Loucy (cell line): ENCODE results near the gene PLP1.
"Not testable (repeated sequence)": the region's sequence is repeated elsewhere in the genome, so short reads cannot be mapped to it uniquely, and the experiment has no call there.

Experiments used
- H2AFZ ChIP-seq: fragments of 200-600 bp; sonication (generic); 2 replicates; pipeline ENCODE4 v1.6.0; 2016; ENCODE audit warnings: antibody characterized with exemption, mild to moderate bottlenecking, low read length, moderate library complexity
- H3F3A ChIP-seq: fragments of 200-600 bp; 2 replicates; pipeline ENCODE4 v1.6.0; 2016; ENCODE audit warnings: antibody characterized with exemption, low read depth, mild to moderate bottlenecking
- H3K27me3 ChIP-seq: fragments of 200-600 bp; sonication (generic); 2 replicates; pipeline ENCODE4 v1.6.1; 2014; ENCODE audit warnings: low read length, mild to moderate bottlenecking; ENCODE audit not compliant: insufficient read depth, poor library complexity, severe bottlenecking
- H3K36me3 ChIP-seq: fragments of 200-600 bp; sonication (generic); 2 replicates; pipeline ENCODE4 v1.6.1; 2016; ENCODE audit warnings: low read length; ENCODE audit not compliant: insufficient read depth
- H3K4me1 ChIP-seq: fragments of 200-600 bp; sonication (generic); 2 replicates; pipeline ENCODE4 v1.5.1; 2014; ENCODE audit warnings: low read length, mild to moderate bottlenecking; ENCODE audit not compliant: insufficient read depth, poor library complexity, severe bottlenecking
- H3K4me2 ChIP-seq: fragments of 200-600 bp; sonication (generic); 2 replicates; pipeline ENCODE4 v1.6.0; 2014; ENCODE audit warnings: antibody characterized with exemption, low read length, low read depth, mild to moderate bottlenecking; ENCODE audit not compliant: poor library complexity, severe bottlenecking
- H3K4me3 ChIP-seq: fragments of 200-600 bp; sonication (generic); 2 replicates; pipeline ENCODE4 v1.5.1; 2014; ENCODE audit warnings: low read length, mild to moderate bottlenecking, mixed read lengths; ENCODE audit not compliant: poor library complexity, severe bottlenecking
- H3K79me2 ChIP-seq: fragments of 200-600 bp; sonication (generic); 2 replicates; pipeline ENCODE4 v1.6.1; 2014; ENCODE audit warnings: low read length; ENCODE audit not compliant: insufficient read depth
- H3K9ac ChIP-seq: fragments of 200-600 bp; sonication (generic); 2 replicates; pipeline ENCODE4 v1.6.0; 2014; ENCODE audit warnings: mild to moderate bottlenecking, low read depth, low read length, moderate library complexity; ENCODE audit not compliant: poor library complexity, severe bottlenecking
- H3K9me2 ChIP-seq: fragments of 200-600 bp; sonication (generic); replicated peaks from 2 replicates; pipeline ENCODE4 v1.6.1; 2016; ENCODE audit warnings: low read depth, low read length, mixed read lengths
- H3K9me3 ChIP-seq: fragments of 200-600 bp; sonication (generic); 2 replicates; pipeline ENCODE4 v1.6.1; 2014; ENCODE audit warnings: mild to moderate bottlenecking, antibody characterized with exemption, low read length, low read depth; ENCODE audit not compliant: insufficient read depth
- H4K20me1 ChIP-seq: fragments of 200-600 bp; sonication (generic); 2 replicates; pipeline ENCODE4 v1.6.0; 2014; ENCODE audit warnings: antibody characterized with exemption, low read length, mild to moderate bottlenecking; ENCODE audit not compliant: insufficient read depth, poor library complexity, severe bottlenecking
- CTCF ChIP-seq: fragments of 200-600 bp; sonication (generic); conservative IDR thresholded peaks from 2 replicates; pipeline ENCODE4 v1.5.1; 2014; ENCODE audit warnings: mild to moderate bottlenecking, antibody characterized with exemption, low read length
- EZH2phosphoT487 ChIP-seq: fragments of 200-600 bp; IDR thresholded peaks from 2 replicates; pipeline ENCODE4 v1.6.1; 2018; ENCODE audit warnings: antibody characterized with exemption, mild to moderate bottlenecking, moderate library complexity, borderline replicate concordance

Gene PLP1

GRCh38 chrX:103754401-103754800 is 22.2 kb upstream of the PLP1 start:
- no peaks in the 10 kb centered on the region for H3K4me1 ChIP-seq
- no peaks in the 10 kb centered on the region for H4K20me1 ChIP-seq
- H3K79me2 ChIP-seq, result no peaks in the 10 kb centered on the region
- H3K4me2 ChIP-seq, result no peak overlapping the region
- no peaks in the 10 kb centered on the region for H3F3A ChIP-seq
- no peak for TF ChIP-seq EZH2phosphoT487
- no peak for TF ChIP-seq CTCF
- H3K9me3 ChIP-seq, result no peaks in the 10 kb centered on the region; the same call in 1 of the 2 replicates
- no peaks in the 10 kb centered on the region for H3K27me3 ChIP-seq
- H3K4me3 ChIP-seq, result no peak overlapping the region
- H3K36me3 ChIP-seq, result no peaks in the 10 kb centered on the region
- H3K9me2 ChIP-seq, result no peaks in the 10 kb centered on the region
- H3K9ac ChIP-seq, result no peak overlapping the region
- H2AFZ ChIP-seq, result no peak overlapping the region

- no peaks in the 10 kb centered on the region for H3K27me3 ChIP-seq
- H3K4me1 ChIP-seq, result no peaks in the 10 kb centered on the region
- no peaks in the 10 kb centered on the region for H3K36me3 ChIP-seq
- H3K9me2 ChIP-seq, result no peaks in the 10 kb centered on the region
- no peak overlapping the region for H3K9ac ChIP-seq
- TF ChIP-seq CTCF, result no peak
- no peak for TF ChIP-seq EZH2phosphoT487
- no peaks in the 10 kb centered on the region for H4K20me1 ChIP-seq
- no peak overlapping the region for H2AFZ ChIP-seq
- no peak overlapping the region for H3K4me3 ChIP-seq
- no peak overlapping the region for H3K4me2 ChIP-seq
- no peaks in the 10 kb centered on the region for H3F3A ChIP-seq
- no peaks in the 10 kb centered on the region for H3K79me2 ChIP-seq
- no peaks in the 10 kb centered on the region; the same call in 1 of the 2 replicates for H3K9me3 ChIP-seq
These were observed 19.9 kb upstream of the PLP1 start for GRCh38 chrX:103756736-103757135.

- Histone ChIP-seq H4K20me1 (no peaks in the 10 kb centered on the region), H2AFZ (no peak overlapping the region), H3K9me2 (no peaks in the 10 kb centered on the region), H3K9ac (no peak overlapping the region), H3K4me3 (no peak overlapping the region), H3K4me2 (no peak overlapping the region), H3K36me3 (no peaks in the 10 kb centered on the region), H3K79me2 (no peaks in the 10 kb centered on the region), H3K27me3 (no peaks in the 10 kb centered on the region), H3K4me1 (no peaks in the 10 kb centered on the region), H3F3A (no peaks in the 10 kb centered on the region), H3K9me3 (no peaks in the 10 kb centered on the region; the same call in 1 of the 2 replicates)
- TF ChIP-seq EZH2phosphoT487 (no peak), CTCF (no peak)
These were observed 18.1 kb upstream of the PLP1 start for GRCh38 chrX:103758555-103758954.

- H4K20me1 ChIP-seq, H3K4me1 ChIP-seq: not testable (repeated sequence)
These were observed 13.1 kb upstream of the PLP1 start for GRCh38 chrX:103763541-103763940.

GRCh38 chrX:103766813-103767555 is 9.7 kb upstream of the PLP1 start:
- not testable (repeated sequence) for H3K9ac ChIP-seq, H3K4me3 ChIP-seq, H3K4me2 ChIP-seq

More at GRCh38 chrX:103763541-103763940, 13.1 kb upstream of the PLP1 start:
- H3K36me3 ChIP-seq, H3K4me3 ChIP-seq, H3K4me2 ChIP-seq, H3K9ac ChIP-seq, H3K9me2 ChIP-seq, H3K27me3 ChIP-seq, H2AFZ ChIP-seq, H3K9me3 ChIP-seq, H3K79me2 ChIP-seq, H3F3A ChIP-seq: not testable (repeated sequence)

More at GRCh38 chrX:103766813-103767555, 9.7 kb upstream of the PLP1 start:
- not testable (repeated sequence) for H3K9me3 ChIP-seq, H3K36me3 ChIP-seq, H3K4me1 ChIP-seq, H3K79me2 ChIP-seq, H4K20me1 ChIP-seq, H3K9me2 ChIP-seq, H2AFZ ChIP-seq, H3K27me3 ChIP-seq, H3F3A ChIP-seq
